HL-60 (cell line): Measurements from ENCODE around the gene FILIP1L.

ENCODE experiments used
- GABPA ChIP-seq: IDR thresholded peaks from 2 replicates; pipeline ENCODE4 v1.6.1; 2012; ENCODE audit warnings: low read depth
- POLR2AphosphoS5 ChIP-seq: IDR thresholded peaks from 2 replicates; pipeline ENCODE4 v1.6.1; 2012; ENCODE audit warnings: low read depth
- REST ChIP-seq: IDR thresholded peaks from 2 replicates; pipeline ENCODE4 v1.6.1; 2012; ENCODE audit warnings: low read depth; ENCODE audit not compliant: insufficient replicate concordance
- SPI1 ChIP-seq: IDR thresholded peaks from 2 replicates; pipeline ENCODE4 v1.6.1; 2012; ENCODE audit warnings: low read depth, mild to moderate bottlenecking, borderline replicate concordance
- TF ChIP-seq, protein P1 (sequence below): IDR thresholded peaks from one replicate; pipeline ENCODE4 v1.5.1; 2011; ENCODE audit warnings: low read length, control low read depth, inconsistent platforms; ENCODE audit not compliant: insufficient read depth

DNA sequence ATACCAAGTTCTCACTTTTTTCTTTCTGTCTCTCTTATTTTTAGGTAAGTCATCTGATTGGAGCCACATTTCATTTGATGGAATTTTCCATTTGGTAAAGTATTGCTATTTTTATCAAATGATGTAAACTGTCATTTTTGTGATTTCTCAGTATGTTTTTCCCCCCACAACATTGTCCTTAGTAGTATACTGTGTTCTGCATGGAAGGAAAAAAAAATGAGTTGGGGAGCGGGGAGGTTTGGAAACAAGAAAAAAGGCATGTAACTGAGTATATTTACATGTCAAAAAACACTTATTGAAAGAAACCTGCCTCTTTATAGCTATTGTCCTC is 104.2 kb downstream of the FILIP1L start:
- TF ChIP-seq, protein P1, sequence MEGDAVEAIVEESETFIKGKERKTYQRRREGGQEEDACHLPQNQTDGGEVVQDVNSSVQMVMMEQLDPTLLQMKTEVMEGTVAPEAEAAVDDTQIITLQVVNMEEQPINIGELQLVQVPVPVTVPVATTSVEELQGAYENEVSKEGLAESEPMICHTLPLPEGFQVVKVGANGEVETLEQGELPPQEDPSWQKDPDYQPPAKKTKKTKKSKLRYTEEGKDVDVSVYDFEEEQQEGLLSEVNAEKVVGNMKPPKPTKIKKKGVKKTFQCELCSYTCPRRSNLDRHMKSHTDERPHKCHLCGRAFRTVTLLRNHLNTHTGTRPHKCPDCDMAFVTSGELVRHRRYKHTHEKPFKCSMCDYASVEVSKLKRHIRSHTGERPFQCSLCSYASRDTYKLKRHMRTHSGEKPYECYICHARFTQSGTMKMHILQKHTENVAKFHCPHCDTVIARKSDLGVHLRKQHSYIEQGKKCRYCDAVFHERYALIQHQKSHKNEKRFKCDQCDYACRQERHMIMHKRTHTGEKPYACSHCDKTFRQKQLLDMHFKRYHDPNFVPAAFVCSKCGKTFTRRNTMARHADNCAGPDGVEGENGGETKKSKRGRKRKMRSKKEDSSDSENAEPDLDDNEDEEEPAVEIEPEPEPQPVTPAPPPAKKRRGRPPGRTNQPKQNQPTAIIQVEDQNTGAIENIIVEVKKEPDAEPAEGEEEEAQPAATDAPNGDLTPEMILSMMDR = no peak
- TF ChIP-seq POLR2AphosphoS5 (no peak), REST (no peak), GABPA (no peak), SPI1 (no peak)
